Choroid plexus epithelial cell (primary cell): ENCODE data around the gene NBPF4.

Experiments
- DNase-seq: peaks from one replicate; pipeline ENCODE4 v3.0.0-alpha.2; 2010; ENCODE audit warnings: low read depth
- H3K4me3 ChIP-seq: 2 replicates; pipeline ENCODE4 v1.5.1; 2011; ENCODE audit warnings: low read depth, mild to moderate bottlenecking, control low read depth, low read length, moderate library complexity
- TF ChIP-seq, protein P1 (sequence below): conservative IDR thresholded peaks from 2 replicates; pipeline ENCODE4 v1.5.1; 2011; ENCODE audit warnings: low read depth, mild to moderate bottlenecking, control low read depth, inconsistent platforms, low read length, moderate library complexity

Gene NBPF4

DNA sequence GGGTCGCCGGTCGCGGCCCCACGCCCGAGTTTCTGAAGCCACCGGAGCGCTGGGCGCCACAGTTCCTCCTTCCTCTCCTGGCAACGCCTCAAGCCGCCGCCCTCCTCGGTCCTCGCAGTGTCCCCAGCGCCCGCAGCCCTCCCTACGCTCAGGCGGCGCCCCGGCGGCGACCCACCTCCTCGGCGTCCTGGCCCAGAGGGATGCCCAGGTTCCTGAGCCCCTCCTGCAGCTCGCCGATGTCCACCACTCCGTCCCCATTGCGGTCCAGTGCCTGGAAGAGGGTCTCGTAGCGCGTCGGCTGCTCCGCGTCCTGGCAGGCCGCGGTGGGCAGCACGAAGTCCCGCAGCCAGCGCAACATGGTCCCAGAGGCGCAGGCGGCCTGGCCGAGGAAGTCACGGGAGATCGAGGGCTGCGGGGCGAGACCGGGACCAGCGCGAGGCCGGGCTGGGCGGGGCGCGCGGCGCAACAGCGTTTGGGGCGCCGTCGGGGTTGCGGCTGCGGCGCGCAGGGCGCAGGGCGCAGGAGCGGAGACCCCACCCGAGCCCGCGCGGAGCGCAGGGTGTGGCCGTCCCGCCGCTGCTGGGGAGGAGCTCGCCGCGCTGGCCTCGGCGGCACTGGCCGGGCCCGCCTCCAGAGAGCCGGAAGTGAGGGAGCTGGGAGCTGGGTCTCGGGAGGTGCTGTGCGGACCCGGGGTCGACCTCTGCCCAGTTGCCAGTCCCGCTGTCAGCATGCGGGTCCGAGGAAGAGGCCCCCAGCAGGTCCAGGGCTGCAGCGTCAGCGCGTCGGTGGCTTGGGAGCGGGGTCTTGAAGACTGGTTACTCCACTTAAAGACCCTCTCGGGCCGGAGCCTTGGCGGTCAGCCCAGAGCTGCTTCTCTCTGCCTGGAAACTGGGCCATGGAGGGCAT is 43.8 kb downstream of the NBPF4 start, which contains the start of gene SLC25A24:
Gene SLC25A24, minus strand, starts transcription at position 563 of the 906 bp plus-strand sequence. Its CDS starts 205 bp downstream, at position 358.
- DNase-seq, result peak; percentile 77
- H3K4me3 ChIP-seq, result peak within 1 kb of the TSS; percentile 97
- TF ChIP-seq, protein P1, sequence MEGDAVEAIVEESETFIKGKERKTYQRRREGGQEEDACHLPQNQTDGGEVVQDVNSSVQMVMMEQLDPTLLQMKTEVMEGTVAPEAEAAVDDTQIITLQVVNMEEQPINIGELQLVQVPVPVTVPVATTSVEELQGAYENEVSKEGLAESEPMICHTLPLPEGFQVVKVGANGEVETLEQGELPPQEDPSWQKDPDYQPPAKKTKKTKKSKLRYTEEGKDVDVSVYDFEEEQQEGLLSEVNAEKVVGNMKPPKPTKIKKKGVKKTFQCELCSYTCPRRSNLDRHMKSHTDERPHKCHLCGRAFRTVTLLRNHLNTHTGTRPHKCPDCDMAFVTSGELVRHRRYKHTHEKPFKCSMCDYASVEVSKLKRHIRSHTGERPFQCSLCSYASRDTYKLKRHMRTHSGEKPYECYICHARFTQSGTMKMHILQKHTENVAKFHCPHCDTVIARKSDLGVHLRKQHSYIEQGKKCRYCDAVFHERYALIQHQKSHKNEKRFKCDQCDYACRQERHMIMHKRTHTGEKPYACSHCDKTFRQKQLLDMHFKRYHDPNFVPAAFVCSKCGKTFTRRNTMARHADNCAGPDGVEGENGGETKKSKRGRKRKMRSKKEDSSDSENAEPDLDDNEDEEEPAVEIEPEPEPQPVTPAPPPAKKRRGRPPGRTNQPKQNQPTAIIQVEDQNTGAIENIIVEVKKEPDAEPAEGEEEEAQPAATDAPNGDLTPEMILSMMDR, result no peak

DNA sequence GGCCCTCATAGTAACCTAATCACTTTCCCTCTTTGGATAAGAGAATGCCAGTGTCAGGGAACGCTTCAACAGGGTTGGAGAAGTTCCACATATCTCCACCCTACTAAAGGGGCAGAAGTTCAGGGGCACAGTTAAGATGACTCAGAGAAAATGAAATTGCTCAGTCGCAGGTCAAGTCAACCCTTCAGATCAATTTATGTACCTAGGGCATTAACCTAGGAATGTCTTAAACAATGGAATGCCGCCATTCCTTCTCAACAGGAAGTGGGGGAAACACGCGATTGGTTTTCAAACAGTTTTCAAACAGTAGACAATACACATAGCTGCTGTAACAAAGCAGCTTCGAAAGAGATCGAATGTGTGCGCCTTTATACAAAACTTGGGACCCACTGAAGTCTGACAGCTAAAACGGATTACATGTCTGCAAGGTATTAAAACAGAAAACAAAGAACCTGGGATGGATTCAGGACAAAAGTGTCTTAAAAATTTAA is 44.6 kb downstream of the NBPF4 start:
- peak; percentile 32 for DNase-seq
- TF ChIP-seq, protein P1, result no peak
- peak overlapping the region; percentile 97 for H3K4me3 ChIP-seq

DNA sequence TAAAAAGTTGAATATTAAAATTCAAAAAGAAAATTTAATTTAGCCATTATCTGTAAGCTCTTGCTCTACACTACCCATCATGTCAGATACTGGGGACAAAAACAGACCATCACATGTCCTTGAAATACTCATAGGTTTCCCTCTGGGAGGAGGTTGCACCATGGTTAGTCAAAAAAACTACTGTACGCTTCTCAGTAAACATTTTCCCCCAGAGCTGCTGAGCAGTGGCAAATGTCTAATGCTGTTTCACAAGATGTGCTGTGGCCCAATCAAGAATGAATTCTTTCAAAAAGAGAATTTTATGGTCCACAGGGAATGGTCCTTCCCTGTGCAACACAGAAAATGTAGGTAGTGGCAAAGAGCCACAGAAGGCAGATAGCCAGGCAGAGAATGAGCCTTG is 49.8 kb downstream of the NBPF4 start:
- TF ChIP-seq, protein P1, result no peak
- no peak for DNase-seq
- H3K4me3 ChIP-seq, result no peak overlapping the region

DNA sequence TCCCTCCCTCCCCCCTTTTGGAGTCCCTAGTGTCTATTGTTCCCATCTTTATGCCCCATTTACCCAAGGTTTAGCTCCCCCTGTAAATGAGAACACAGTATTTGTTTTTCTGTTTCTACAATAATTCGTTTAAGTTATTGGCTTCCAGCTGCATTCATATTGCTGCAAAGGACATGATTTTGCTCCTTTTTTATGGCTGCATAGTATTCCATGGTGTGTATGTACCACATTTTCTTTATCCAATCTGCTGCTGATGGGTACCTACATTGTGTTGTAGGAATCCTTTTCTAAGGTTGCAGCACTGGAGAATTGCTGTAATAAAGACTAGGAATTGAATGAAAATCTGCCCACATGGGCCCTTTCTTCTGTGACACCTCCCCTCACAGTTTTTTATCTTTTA is 50.5 kb downstream of the NBPF4 start:
- TF ChIP-seq, protein P1, result no peak
- no peak overlapping the region for H3K4me3 ChIP-seq
- no peak for DNase-seq

DNA sequence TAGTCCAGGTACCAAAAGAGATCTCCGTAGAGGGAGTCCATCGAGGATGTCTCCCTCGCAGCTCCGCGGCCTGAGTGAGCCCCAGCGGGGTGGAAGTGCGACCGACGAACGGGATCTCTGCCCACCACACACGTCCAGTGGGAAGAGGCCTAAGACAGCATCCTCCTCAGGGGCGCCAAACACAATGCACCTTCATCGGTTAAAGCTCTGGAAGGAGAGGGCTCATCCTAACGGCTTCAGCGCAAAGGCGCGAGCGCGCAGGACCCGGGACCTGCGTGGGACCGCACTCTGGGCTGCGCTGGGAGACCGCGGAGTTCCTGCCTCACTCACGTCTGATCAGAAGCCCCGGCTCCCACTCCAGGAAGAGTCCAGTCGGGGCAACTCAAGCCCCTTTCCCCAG is 51.3 kb downstream of the NBPF4 start:
- no peak for DNase-seq
- TF ChIP-seq, protein P1, result no peak
- H3K4me3 ChIP-seq, result no peak overlapping the region

DNA sequence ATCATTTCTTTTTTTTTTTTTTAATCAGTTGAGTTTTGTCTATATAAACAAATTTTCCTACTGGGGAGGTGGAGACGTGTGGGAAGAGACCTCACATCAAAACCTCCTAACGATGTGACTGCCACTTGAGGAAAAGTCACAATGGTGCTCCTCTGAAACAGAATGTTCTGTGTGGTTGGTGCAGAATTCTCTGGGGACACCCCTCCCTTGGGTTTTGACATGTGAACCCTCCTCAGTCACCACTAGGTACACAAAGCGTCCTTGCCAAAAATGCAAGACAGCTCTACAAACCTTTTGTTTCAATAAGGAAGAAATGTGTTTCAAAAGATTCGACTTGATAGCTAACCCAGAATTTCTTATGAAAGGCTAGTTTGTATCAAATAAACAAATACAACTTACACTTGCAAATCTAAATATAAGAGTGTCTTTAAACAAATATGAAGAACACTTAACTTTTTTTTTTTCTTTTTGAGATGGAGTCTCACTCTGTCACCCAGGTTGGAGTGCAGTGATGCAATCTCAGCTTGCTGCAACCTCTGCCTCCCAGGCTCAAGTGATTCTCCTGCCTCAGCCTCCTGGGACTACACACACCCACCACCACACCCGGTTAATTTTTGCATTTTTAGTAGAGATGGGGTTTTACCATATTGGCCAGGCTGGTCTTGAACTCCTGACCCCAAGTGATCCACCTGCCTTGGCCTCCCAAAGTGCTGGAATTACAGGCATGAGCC is 53.0 kb downstream of the NBPF4 start:
- no peak overlapping the region for H3K4me3 ChIP-seq
- DNase-seq, result no peak
- TF ChIP-seq, protein P1, result no peak
